Heart left ventricle (tissue), 13 donors: ENCODE measurements around the gene METTL25.

Source experiments
- CTCF ChIP-seq, 12 donors: fragments of 200-600 bp; sonication (generic) in 4 of 12; IDR thresholded peaks; one replicate each; pipeline versions ENCODE4 v1.5.0 to v1.8.0; 2018 to 2022; ENCODE audit warnings: antibody characterized with exemption in 12 of 12, mild to moderate bottlenecking in 5 of 12
- POLR2A ChIP-seq, 2 donors: fragments of 450-650 bp; IDR thresholded peaks; one replicate each; pipeline ENCODE4 v1.6.1; 2017; ENCODE audit warnings: antibody characterized with exemption in 2 of 2, mild to moderate bottlenecking in 2 of 2, moderate library complexity in 2 of 2
- donor health status: ischemic (EF 13 %, LVEDD 7.1; RV severe dilation, severe dysfunction).
- donor health status: DM: no; HTN: yes; CAD: no.
- donor health status: DM: no; HTN: no; CAD: no.
- donor health status: ischemic (EF 25% LVEDD 6.9; RV normal size, moderate dysfunction).
- donor health status: ischemic (EF 25% LVEDD 5.7; RV mildly dilated, moderate dysfunction).
- donor health status: ischemic (EF 35%, LVEDD 5.7; RV mildly dilated, moderate dysfunction).
- donor health status: nonischemic (EF 11% LVEDD 7.7; RV severe dilation, severe dysfunction).
- donor health status: DM: yes; HTN: yes; CAD: no.
- donor health status: PGD.
- donor health status: ischemic (EF 29% LVEDD 5.4; RV normal size, mild dysfunction).
- donor health status: nonischemic (EF 23%, LVEDD 6.1; RV moderate dilation, normal function).

DNA sequence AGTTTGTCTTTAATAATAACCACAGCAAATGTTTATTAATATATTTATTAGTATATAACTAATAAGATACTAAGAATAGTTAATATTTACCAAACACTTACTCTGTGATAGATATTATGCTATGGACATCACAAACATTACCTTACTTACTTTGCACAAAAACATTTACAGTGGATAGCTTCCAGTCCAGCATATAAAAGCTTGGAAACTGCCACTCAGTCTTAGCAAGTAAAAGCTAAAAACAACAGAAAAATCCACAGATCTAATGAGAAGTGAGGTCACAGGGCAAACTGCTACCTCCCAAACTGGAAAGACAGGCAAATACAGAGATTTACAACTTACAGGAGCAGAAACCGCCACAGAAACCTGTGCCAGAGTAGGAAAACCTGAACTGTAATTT lies 99.8 kb downstream of the METTL25 start:
- TF ChIP-seq CTCF (IDR thresholded peaks at IDR 0.05) (no peak), POLR2A (IDR thresholded peaks at IDR 0.05) (no peak)
